A549 (cell line): ENCODE results near the gene ARHGEF11. TPM values are rescaled to one million over a fixed set of nuclear protein-coding genes. Genes with fewer than 3 reads are reported as not detected.

Source experiments
- ATAC-seq, 2 experiments: fragments of 200-7000 bp in 1 of 2; fragments of >200 bp in 1 of 2; cut with Nextera tagmentation in 1 of 2; cut with Tn5 transposase in 1 of 2; 3 replicates each; pipeline versions ENCODE4 v1.8.0 to v1.9.1; 2018 to 2020; ENCODE audit warnings: mild to moderate bottlenecking in 1 of 2, moderate library complexity in 1 of 2
- CTCF ChIA-PET: fragments of 300-600 bp; sonication (Branson Sonifier 250); formaldehyde crosslinking; extraction: SDS; loops from one replicate; lab custom pipeline; 2021; ENCODE audit warnings: antibody characterized with exemption, inconsistent platforms; lab: Yijun Ruan, JAX
- POLR2A ChIA-PET: fragments of 350-600 bp; formaldehyde crosslinking; extraction: SDS; loops from one replicate; lab custom pipeline; 2021; ENCODE audit warnings: antibody characterized with exemption, inconsistent platforms; lab: Yijun Ruan, JAX
- DNase-seq, 2 experiments: peaks; one replicate each; pipeline versions ENCODE4 v3.0.0 to v3.0.0-alpha.2; 2011 to 2016; ENCODE audit warnings: low read depth in 1 of 2, low spot score in 1 of 2
- FAIRE-seq: peaks from 2 replicates; lab custom pipeline; 2011; peaks lifted over from hg19 to GRCh38; lab: Jason Lieb, UNC
- H3K27ac ChIP-seq, 2 experiments: fragments of >200 bp; sonication (Bioruptor Twin); formaldehyde crosslinking; 3 replicates each; pipeline ENCODE4 v1.5.1; 2016 to 2017
- H3K4me1 ChIP-seq: fragments of >200 bp; sonication (Bioruptor Twin); formaldehyde crosslinking; 3 replicates; pipeline ENCODE4 v1.6.1; 2016
- H3K4me2 ChIP-seq: fragments of >200 bp; sonication (Bioruptor Twin); formaldehyde crosslinking; 3 replicates; pipeline ENCODE4 v1.6.1; 2016
- H3K4me3 ChIP-seq: fragments of >200 bp; sonication (Bioruptor Twin); formaldehyde crosslinking; 3 replicates; pipeline ENCODE4 v1.5.1; 2016
- H3K9me3 ChIP-seq: fragments of >200 bp; sonication (Bioruptor Twin); formaldehyde crosslinking; 3 replicates; pipeline ENCODE4 v1.6.1; 2016
- BHLHE40 ChIP-seq: IDR thresholded peaks from 2 replicates; pipeline ENCODE4 v1.6.1; 2012; ENCODE audit warnings: low read depth, low read length, inconsistent platforms
- CEBPB ChIP-seq, 2 experiments: fragments of >200 bp in 1 of 2; sonication (Bioruptor Twin) in 1 of 2; formaldehyde crosslinking in 1 of 2; IDR thresholded peaks; 2 replicates each; pipeline ENCODE4 v1.6.1; 2012 to 2016
- CHD2 ChIP-seq: fragments of 150-350 bp; IDR thresholded peaks from 2 replicates; pipeline ENCODE4 v1.6.1; 2014; ENCODE audit warnings: low read length; ENCODE audit not compliant: partially characterized antibody
- EP300 ChIP-seq, 2 experiments: fragments of >200 bp; sonication (Bioruptor Twin); formaldehyde crosslinking; IDR thresholded peaks; 2 replicates in 1 of 2; 3 replicates in 1 of 2; pipeline ENCODE4 v1.6.1; 2016 to 2017
- GATA3 ChIP-seq: IDR thresholded peaks from 2 replicates; pipeline ENCODE4 v1.6.1; 2012; ENCODE audit warnings: borderline replicate concordance
- JUN ChIP-seq, 2 experiments: fragments of >200 bp; sonication (Bioruptor Twin); formaldehyde crosslinking; IDR thresholded peaks; 2 replicates in 1 of 2; 3 replicates in 1 of 2; pipeline ENCODE4 v1.6.1; 2016 to 2017
- KDM1A ChIP-seq: fragments of 200-600 bp; sonication (generic); IDR thresholded peaks from 2 replicates; pipeline ENCODE4 v1.6.1; 2016; ENCODE audit warnings: low read depth, mild to moderate bottlenecking
- NFE2L2 ChIP-seq: fragments of 150-350 bp; conservative IDR thresholded peaks from 2 replicates; pipeline ENCODE4 v1.6.1; 2014; ENCODE audit warnings: low read length
- NPAS2 ChIP-seq: fragments of 250-450 bp; sonication (Bioruptor Pico); IDR thresholded peaks from 2 replicates; pipeline ENCODE4 v1.8.0; 2022; ENCODE audit warnings: mild to moderate bottlenecking, moderate library complexity, borderline replicate concordance
- POLR2AphosphoS2 ChIP-seq: conservative IDR thresholded peaks from 2 replicates; pipeline ENCODE4 v1.6.1; 2012; ENCODE audit warnings: low read length, improper control_type of control experiment, inconsistent platforms
- RAD21 ChIP-seq, 2 experiments: fragments of >200 bp in 1 of 2; sonication (Bioruptor Twin) in 1 of 2; formaldehyde crosslinking in 1 of 2; IDR thresholded peaks in 1 of 2; conservative IDR thresholded peaks in 1 of 2; 2 replicates in 1 of 2; 3 replicates in 1 of 2; pipeline ENCODE4 v1.6.1; 2012 to 2018; ENCODE audit warnings: inconsistent platforms in 1 of 2
- RARB ChIP-seq: fragments of 250-450 bp; sonication (Bioruptor Pico); IDR thresholded peaks from 2 replicates; pipeline ENCODE4 v1.8.0; 2021; ENCODE audit warnings: mild to moderate bottlenecking, moderate library complexity
- SMC3 ChIP-seq: fragments of >200 bp; sonication (Bioruptor Twin); formaldehyde crosslinking; IDR thresholded peaks from 3 replicates; pipeline ENCODE4 v1.6.1; 2018; ENCODE audit warnings: inconsistent platforms
- TFCP2L1 ChIP-seq: fragments of 250-450 bp; sonication (Bioruptor Pico); IDR thresholded peaks from 2 replicates; pipeline ENCODE4 v1.5.0; 2021; ENCODE audit warnings: mild to moderate bottlenecking
- WGBS: methylation state at CpG from one replicate; pipeline ENCODE4 v1.1.6; 2017; ENCODE audit errors: missing lambda C conversion rate; 5-methylcytosine and 5-hydroxymethylcytosine counted together
- polyA plus RNA-seq, 4 experiments: library from polyadenylated mRNA; depleted of rRNA in 3 of 4; stranded (reverse); fragments of >200 nt; fragmentation: RNase III in 1 of 4; extraction: RNeasy Plus Mini Kit Qiagen cat#74134 plus additional on column Dnase treatment in 1 of 4; gene quantifications; 2 replicates in 3 of 4; 3 replicates in 1 of 4; pipeline ENCODE4 v1.2.3, GENCODE V29; 2011 to 2017
- TF ChIP-seq, protein P1 (sequence below): fragments of >200 bp; sonication (Bioruptor Twin); formaldehyde crosslinking; IDR thresholded peaks from 3 replicates; pipeline ENCODE4 v1.5.1; 2016
- TF ChIP-seq, protein P2 (sequence below): IDR thresholded peaks from 2 replicates; pipeline ENCODE4 v1.6.1; 2012
- TF ChIP-seq, protein P3 (sequence below): fragments of 450-650 bp; IDR thresholded peaks from 2 replicates; pipeline ENCODE4 v1.6.1; 2014; ENCODE audit warnings: antibody characterized with exemption
- TF ChIP-seq, protein P4 (sequence below): IDR thresholded peaks from 2 replicates; pipeline ENCODE4 v1.6.1; 2012

Gene ARHGEF11
- polyA plus RNA-seq, 2 of the 4 experiments (the other 2 are of a cell fraction) = 15.7 to 17.1 TPM

DNA sequence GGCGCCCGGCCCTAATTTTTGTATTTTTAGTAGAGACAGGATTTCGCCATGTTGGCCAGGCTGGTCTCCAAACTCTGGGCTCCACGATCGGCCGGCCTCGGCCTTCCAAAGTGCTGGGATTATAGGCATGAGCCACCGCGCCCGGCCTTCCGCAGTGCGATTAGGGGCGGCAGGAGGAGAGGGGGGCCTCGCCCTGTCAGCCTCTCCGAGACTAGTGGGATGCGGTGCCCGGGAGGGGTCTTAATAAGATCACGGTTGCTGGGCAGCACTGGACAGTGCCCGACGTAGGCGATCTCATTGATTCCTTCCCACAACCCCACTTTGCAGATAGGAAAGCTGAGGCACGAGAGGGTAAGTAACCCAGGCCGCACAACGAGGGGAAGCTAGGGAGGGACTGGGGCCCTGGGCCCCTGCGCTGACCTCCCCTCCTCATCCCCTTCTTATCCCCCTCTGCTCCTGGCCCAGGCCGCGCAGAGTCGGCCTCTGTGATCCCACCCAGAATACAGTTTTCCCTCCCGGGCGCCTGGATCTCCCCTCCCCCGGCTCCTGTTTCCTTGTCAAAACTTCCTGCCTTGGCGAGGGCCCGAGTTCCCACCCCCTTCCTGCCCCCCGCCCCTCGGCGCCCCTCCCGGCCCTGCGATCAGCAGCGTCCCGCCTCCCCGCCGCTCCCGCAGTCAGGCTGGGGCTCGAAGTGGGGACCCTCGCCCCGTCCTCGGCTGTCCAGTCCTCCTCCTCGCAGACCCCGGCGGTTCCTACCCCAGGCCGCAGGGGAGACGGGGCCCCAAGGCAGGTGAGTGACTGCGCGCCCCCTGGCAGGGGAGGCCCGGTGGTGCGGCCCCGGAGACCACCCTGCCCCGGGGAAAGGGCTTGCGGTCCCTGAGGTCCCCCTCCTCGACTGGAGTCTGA is 152.2 kb downstream of the ARHGEF11 start, which contains the start of gene PEAR1:
Gene PEAR1, plus strand, starts transcription at position 671 of the 906 bp plus-strand sequence. CDS start 10,209 bp downstream, outside the sequence.
- ATAC-seq = no peak
- no peak for FAIRE-seq

DNA sequence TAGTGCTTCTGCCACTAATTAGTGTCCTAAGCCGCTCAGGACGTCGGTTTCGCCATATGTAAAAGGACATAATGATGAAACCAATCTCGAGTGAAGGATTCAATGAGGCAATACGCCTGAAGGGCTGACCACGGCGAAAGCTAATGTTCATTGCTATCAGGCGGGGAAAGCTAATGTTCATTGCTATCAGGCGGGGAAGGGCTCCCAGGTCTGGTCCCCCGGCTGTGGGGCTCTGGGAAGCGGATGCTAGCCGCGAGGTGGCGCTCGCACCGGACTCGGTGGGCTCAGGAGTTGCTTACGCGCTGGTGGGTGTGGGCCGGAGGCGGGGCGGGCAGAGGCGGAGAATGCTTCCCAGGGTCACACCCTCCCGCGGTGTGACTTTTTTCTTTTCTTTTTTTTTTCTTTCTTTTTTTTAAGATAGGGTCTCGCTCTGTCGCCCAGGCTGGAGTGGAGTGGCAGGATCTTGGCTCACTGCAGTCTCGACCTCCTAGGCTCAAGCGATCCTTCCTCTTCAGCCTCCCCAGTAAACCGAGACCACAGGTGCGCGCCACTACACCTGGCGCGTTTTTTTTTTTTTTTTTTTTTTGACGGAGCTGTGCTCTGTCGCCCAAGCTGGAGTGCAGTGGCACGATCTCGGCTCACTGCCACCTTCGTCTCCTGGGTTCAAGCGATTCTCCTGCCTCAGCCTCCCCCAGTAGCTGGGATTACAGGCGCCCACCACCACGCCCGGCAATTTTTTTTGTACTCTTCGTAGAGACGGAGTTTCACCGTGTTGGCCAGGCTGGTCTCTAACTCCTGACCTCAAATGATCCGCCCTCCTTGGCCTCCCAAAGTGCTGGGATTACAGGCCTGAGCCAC is 153.1 kb downstream of the ARHGEF11 start:
- Histone ChIP-seq H3K4me3 (peak overlapping the region; percentile 19; the same call in 2 of the 3 replicates), H3K4me2 (peak overlapping the region; percentile 71), H3K4me1 (peaks cover 40% of the 10 kb centered on the region), H3K9me3 (no peaks in the 10 kb centered on the region), H3K27ac (peak overlapping the region; percentile 61 to 93; a peak in 5 of 6 replicates)
- ATAC-seq (peak; percentile 65 to 86), FAIRE-seq (no peak), DNase-seq (peak; percentile 89)
- TF ChIP-seq SMC3 (peak; percentile 97), TFCP2L1 (no peak), RAD21 (conservative IDR thresholded peaks at IDR 0.05 in 1 of 2, IDR thresholded peaks at IDR 0.05 in 1 of 2) (peak; percentile 69 to 83), EP300 (IDR thresholded peaks at IDR 0.05) (no peak), CEBPB (IDR thresholded peaks at IDR 0.05) (peak in 1 of 2 experiments; percentile 24; a peak in 1 of 4 replicates)
- TF ChIP-seq, protein P1, sequence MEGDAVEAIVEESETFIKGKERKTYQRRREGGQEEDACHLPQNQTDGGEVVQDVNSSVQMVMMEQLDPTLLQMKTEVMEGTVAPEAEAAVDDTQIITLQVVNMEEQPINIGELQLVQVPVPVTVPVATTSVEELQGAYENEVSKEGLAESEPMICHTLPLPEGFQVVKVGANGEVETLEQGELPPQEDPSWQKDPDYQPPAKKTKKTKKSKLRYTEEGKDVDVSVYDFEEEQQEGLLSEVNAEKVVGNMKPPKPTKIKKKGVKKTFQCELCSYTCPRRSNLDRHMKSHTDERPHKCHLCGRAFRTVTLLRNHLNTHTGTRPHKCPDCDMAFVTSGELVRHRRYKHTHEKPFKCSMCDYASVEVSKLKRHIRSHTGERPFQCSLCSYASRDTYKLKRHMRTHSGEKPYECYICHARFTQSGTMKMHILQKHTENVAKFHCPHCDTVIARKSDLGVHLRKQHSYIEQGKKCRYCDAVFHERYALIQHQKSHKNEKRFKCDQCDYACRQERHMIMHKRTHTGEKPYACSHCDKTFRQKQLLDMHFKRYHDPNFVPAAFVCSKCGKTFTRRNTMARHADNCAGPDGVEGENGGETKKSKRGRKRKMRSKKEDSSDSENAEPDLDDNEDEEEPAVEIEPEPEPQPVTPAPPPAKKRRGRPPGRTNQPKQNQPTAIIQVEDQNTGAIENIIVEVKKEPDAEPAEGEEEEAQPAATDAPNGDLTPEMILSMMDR = peak; percentile 93
- TF ChIP-seq, protein P2, sequence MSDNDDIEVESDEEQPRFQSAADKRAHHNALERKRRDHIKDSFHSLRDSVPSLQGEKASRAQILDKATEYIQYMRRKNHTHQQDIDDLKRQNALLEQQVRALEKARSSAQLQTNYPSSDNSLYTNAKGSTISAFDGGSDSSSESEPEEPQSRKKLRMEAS = peak; percentile 54
- ChIA-PET POLR2A (interaction anchor here (1.2 kb wide), 1 partner anchor 36 kb away, joined by 3 read pairs; no protein-coding TSS in a partner anchor), CTCF (interaction anchor here (0.6 to 20.8 kb wide), 37 partner anchors 11 to 307 kb away, joined by 3 to 341 read pairs (median 6); partner anchors contain the start of genes INSRR, ISG20L2, LRRC71 and METTL25B)
- 26% methylated on average over 48 of the region's 48 CpGs for WGBS

More for the DNA sequence above, 152.2 kb downstream of the ARHGEF11 start, which contains the start of gene PEAR1:
- H3K4me2 ChIP-seq = peak within 1 kb of the TSS; percentile 71
- WGBS = 87% methylated on average over 31 of the region's 60 CpGs
- DNase-seq = no peak
- peaks cover 48% of the 10 kb centered on the region for H3K4me1 ChIP-seq
- no peaks in the 10 kb centered on the region for H3K9me3 ChIP-seq
- peak; percentile 60; the same call in 1 of the 2 replicates for TF ChIP-seq KDM1A
- no peak for TF ChIP-seq NFE2L2
- peak within 1 kb of the TSS; percentile 88 to 93 for H3K27ac ChIP-seq
- ChIA-PET POLR2A (no interaction called here), CTCF (interaction anchor here (0.6 to 20.8 kb wide), 20 partner anchors 12 to 308 kb away, joined by 3 to 341 read pairs (median 46); partner anchors contain the start of genes INSRR, ISG20L2, LRRC71 and METTL25B)
- H3K4me3 ChIP-seq = peak within 1 kb of the TSS; percentile 19; the same call in 1 of the 3 replicates

DNA sequence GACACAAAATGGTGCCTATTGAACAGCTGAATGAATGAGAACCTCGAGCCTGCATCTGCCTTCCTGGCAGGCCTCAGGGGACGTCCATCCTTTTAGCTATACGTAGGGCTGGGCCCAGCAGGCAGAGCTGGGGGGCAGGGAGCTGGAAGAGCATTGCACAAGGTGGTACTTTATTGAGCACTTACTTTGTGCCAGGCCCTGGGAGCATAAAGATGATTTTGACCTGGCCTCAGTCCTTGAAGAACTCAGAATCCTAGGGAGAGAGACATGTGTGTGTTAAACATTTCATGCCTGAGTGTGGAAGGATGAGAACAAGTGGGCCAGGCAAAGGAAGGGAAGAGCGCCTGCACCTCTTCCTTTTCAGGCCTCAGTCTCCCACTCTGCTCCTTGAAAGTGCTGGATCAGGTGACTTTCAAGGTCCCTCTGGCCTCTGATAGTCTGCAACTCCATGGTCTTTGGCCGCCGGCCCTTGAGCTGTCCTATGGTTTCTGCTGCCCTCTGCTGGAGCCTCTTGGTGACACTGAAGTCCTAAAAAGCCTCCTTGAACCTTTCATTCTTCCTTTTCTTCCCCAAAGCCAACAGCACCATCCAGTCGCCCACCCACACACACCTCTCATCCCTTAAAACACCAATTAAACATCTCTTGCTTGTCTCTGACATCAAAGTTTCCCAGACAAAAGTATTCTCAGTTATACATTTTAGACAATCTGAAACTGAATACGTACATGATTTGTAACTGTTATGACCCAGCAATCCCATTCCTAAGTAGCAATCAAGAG is 155.6 kb downstream of the ARHGEF11 start:
- DNase-seq (peak; percentile 82 to 87), FAIRE-seq (peak; percentile 72), ATAC-seq (peak; percentile 54 to 68; a peak in 5 of 6 replicates)
- ChIA-PET CTCF (interaction anchor here (0.5 to 20.8 kb wide), 46 partner anchors 8 to 271 kb away, joined by 3 to 341 read pairs (median 6); partner anchors contain the start of genes CRABP2, HAPLN2, INSRR and ISG20L2), POLR2A (interaction anchor here (0.6 to 2.4 kb wide), 2 partner anchors 29 to 162 kb away, joined by 3 to 6 read pairs; partner anchors contain the start of genes ISG20L2, METTL25B and NTRK1)
- TF ChIP-seq KDM1A (no peak), BHLHE40 (no peak), CHD2 (no peak), RARB (CRISPR knock-in tag) (no peak), GATA3 (no peak), POLR2AphosphoS2 (no peak), JUN (IDR thresholded peaks at IDR 0.05) (no peak), NPAS2 (CRISPR knock-in tag) (no peak), SMC3 (peak; percentile 88), RAD21 (conservative IDR thresholded peaks at IDR 0.05 in 1 of 2, IDR thresholded peaks at IDR 0.05 in 1 of 2) (peak; percentile 90 to 94)
- TF ChIP-seq, protein P3, sequence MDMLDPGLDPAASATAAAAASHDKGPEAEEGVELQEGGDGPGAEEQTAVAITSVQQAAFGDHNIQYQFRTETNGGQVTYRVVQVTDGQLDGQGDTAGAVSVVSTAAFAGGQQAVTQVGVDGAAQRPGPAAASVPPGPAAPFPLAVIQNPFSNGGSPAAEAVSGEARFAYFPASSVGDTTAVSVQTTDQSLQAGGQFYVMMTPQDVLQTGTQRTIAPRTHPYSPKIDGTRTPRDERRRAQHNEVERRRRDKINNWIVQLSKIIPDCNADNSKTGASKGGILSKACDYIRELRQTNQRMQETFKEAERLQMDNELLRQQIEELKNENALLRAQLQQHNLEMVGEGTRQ = no peak; the same call in 1 of the 2 replicates
- TF ChIP-seq, protein P4, sequence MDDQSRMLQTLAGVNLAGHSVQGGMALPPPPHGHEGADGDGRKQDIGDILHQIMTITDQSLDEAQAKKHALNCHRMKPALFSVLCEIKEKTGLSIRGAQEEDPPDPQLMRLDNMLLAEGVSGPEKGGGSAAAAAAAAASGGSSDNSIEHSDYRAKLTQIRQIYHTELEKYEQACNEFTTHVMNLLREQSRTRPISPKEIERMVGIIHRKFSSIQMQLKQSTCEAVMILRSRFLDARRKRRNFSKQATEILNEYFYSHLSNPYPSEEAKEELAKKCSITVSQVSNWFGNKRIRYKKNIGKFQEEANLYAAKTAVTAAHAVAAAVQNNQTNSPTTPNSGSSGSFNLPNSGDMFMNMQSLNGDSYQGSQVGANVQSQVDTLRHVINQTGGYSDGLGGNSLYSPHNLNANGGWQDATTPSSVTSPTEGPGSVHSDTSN = no peak
- TF ChIP-seq, protein P1 = peak; percentile 94
- Histone ChIP-seq H3K4me3 (no peak overlapping the region), H3K4me2 (no peak overlapping the region), H3K4me1 (peaks cover 15% of the 10 kb centered on the region), H3K27ac (peak overlapping the region; percentile 43 to 77; a peak in 4 of 6 replicates), H3K9me3 (no peaks in the 10 kb centered on the region)
- 37% methylated on average over 8 of the region's 8 CpGs for WGBS
